ENCODE data around the gene STRADA. TPM values are rescaled to one million over a fixed set of nuclear protein-coding genes. Genes with fewer than 3 reads are reported as not detected.

Gene STRADA
- total and polyA plus RNA-seq, 9 of the 15 experiments (the other 6 are each of a cell fraction or from before 2014, with no cell fraction given): 6.6 to 33.0 (median 20.5) TPM

DNA sequence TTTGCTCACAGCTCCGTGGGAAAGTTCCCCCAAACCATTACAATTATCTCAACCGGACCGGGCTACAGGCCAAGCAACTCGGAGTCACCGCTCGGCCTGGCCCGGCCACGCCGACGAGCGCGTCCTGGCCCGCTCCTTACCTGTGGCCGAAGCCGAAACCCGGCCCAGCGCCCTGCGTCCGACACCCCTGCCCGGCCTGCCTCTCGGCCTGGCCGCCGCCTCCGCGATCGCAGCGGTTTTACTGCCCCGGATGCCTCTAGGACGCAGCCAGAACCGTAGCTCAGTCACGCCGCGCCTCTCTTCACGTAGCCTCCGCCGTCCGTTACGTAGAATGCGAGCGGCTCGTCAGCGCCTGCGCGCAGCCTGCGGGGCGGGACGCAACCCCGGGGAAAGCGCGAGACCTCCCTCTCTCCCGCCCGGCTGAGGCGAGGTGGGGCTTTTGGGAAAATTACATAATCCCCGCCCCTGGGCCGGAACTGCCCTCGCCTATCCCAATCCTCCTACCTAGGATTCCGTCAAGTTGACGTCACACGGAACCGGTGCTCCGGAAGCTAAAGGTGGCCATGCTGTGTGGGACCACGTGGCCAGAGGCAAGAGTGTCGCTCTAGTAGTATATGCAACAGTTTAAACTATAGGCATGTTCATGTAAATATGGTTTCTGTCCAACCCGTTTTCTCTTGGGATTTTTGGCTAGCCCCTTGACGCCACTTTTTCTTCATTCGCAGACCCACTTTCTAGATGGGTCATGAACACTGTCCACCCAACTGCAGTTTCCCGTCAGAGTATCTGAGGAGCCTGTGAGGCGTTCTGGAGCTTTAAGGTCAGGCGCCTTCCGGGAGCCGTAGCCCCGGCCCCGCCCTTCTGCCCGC is 31.9 kb upstream of the STRADA start, which contains the start of gene CCDC47 (continued):
- TF ChIP-seq DNMT1 (IDR thresholded peaks at IDR 0.05): no peak
- TF ChIP-seq ATF1 (CRISPR knock-in tag; IDR thresholded peaks at IDR 0.05): peak; percentile 61; the same call in 1 of the 2 replicates
- TF ChIP-seq ATF1 (tag; IDR thresholded peaks at IDR 0.05): peak; percentile 98
- no peak for TF ChIP-seq ILF3 (IDR thresholded peaks at IDR 0.05; ENCODE audit: borderline replicate concordance)
- TF ChIP-seq GATAD2A (IDR thresholded peaks at IDR 0.05): no peak
- peak; percentile 65 to 90; a peak in 3 of 4 replicates for TF ChIP-seq SIN3A (IDR thresholded peaks at IDR 0.05; ENCODE audit: borderline replicate concordance in 2 of 2, control insufficient read depth in 1 of 2, low read depth in 2 of 2, low read length in 2 of 2)
- TF ChIP-seq, protein P1, sequence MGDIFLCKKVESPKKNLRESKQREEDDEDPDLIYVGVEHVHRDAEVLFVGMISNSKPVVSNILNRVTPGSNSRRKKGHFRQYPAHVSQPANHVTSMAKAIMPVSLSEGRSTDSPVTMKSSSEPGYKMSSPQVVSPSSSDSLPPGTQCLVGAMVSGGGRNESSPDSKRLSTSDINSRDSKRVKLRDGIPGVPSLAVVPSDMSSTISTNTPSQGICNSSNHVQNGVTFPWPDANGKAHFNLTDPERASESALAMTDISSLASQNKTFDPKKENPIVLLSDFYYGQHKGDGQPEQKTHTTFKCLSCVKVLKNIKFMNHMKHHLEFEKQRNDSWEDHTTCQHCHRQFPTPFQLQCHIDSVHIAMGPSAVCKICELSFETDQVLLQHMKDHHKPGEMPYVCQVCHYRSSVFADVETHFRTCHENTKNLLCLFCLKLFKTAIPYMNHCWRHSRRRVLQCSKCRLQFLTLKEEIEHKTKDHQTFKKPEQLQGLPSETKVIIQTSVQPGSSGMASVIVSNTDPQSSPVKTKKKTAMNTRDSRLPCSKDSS (IDR thresholded peaks at IDR 0.05; ENCODE audit: low read depth, partially characterized antibody): no peak
- peak; percentile 95 for TF ChIP-seq SAP30 (IDR thresholded peaks at IDR 0.05; ENCODE audit: borderline replicate concordance, insufficient read depth, low read depth, low read length, poor library complexity, severe bottlenecking)
- peak; percentile 61 for TF ChIP-seq MTA2 (IDR thresholded peaks at IDR 0.05; ENCODE audit: low read depth)
- no peak; the same call in 1 of the 2 replicates for TF ChIP-seq ZNF384 (IDR thresholded peaks at IDR 0.05; ENCODE audit: low read depth, low read length)
- no peak for TF ChIP-seq ZNF398 (CRISPR knock-in tag; IDR thresholded peaks at IDR 0.05)
- peak; percentile 100 for TF ChIP-seq HDAC3 (IDR thresholded peaks at IDR 0.05; ENCODE audit: borderline replicate concordance, partially characterized antibody)
- TF ChIP-seq NR2C1 (IDR thresholded peaks at IDR 0.05): peak; percentile 100
- peak; percentile 100 for TF ChIP-seq NR2C1 (tag; IDR thresholded peaks at IDR 0.05)
- TF ChIP-seq, protein P2, sequence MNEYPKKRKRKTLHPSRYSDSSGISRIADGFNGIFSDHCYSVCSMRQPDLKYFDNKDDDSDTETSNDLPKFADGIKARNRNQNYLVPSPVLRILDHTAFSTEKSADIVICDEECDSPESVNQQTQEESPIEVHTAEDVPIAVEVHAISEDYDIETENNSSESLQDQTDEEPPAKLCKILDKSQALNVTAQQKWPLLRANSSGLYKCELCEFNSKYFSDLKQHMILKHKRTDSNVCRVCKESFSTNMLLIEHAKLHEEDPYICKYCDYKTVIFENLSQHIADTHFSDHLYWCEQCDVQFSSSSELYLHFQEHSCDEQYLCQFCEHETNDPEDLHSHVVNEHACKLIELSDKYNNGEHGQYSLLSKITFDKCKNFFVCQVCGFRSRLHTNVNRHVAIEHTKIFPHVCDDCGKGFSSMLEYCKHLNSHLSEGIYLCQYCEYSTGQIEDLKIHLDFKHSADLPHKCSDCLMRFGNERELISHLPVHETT (CRISPR knock-in tag; conservative IDR thresholded peaks at IDR 0.05 in 1 of 2, IDR thresholded peaks at IDR 0.05 in 1 of 2): peak in 1 of 2 experiments; percentile 91; a peak in 2 of 4 replicates
- no peak for TF ChIP-seq ETS2 (tag; IDR thresholded peaks at IDR 0.05; ENCODE audit: borderline replicate concordance, poor library complexity, severe bottlenecking)
- no peak for TF ChIP-seq NCOA4 (IDR thresholded peaks at IDR 0.05; ENCODE audit: partially characterized antibody)
- no peak for TF ChIP-seq MYNN (IDR thresholded peaks at IDR 0.05)
- TF ChIP-seq MYNN (CRISPR knock-in tag; IDR thresholded peaks at IDR 0.05): no peak
- TF ChIP-seq BHLHE40 (IDR thresholded peaks at IDR 0.05; ENCODE audit: low read length): peak; percentile 37; the same call in 1 of the 2 replicates
- no peak for TF ChIP-seq ZNF75A (CRISPR knock-in tag; IDR thresholded peaks at IDR 0.05)
- no peak for TF ChIP-seq SMARCB1 (IDR thresholded peaks at IDR 0.05; ENCODE audit: insufficient read length, low read depth)
- TF ChIP-seq CREBBP (IDR thresholded peaks at IDR 0.05; ENCODE audit: low read depth, low read length): no peak
- TF ChIP-seq L3MBTL2 (IDR thresholded peaks at IDR 0.05): peak; percentile 86; the same call in 1 of the 2 replicates

Data from K562 (cell line).